H7 (cell line): Measurements from ENCODE around the gene LRRC10. TPM values are rescaled to one million over a fixed set of nuclear protein-coding genes. Genes with fewer than 3 reads are reported as not detected.

Experiments
- DNase-seq: peaks from one replicate; pipeline ENCODE4 v3.0.0; 2012
- H3K27me3 ChIP-seq: 2 replicates; pipeline ENCODE4 v1.6.0; 2011; ENCODE audit warnings: mild to moderate bottlenecking, low read length; ENCODE audit not compliant: control insufficient read depth, insufficient read depth
- H3K36me3 ChIP-seq: replicated peaks from 2 replicates; pipeline ENCODE4 v1.5.1; 2011; ENCODE audit warnings: low read length; ENCODE audit not compliant: control insufficient read depth, insufficient read depth
- H3K4me3 ChIP-seq: 2 replicates; pipeline ENCODE4 v1.5.1; 2011; ENCODE audit warnings: low read depth, mild to moderate bottlenecking, control low read depth, low read length, moderate library complexity; ENCODE audit not compliant: insufficient read depth
- total RNA-seq: library from RNA; depleted of rRNA; stranded (reverse); fragments of >200 nt; shearing (Covaris generic); gene quantifications from 2 replicates; pipeline ENCODE4 v1.2.3, GENCODE V29; 2014; rRNA removed

LRRC10 gene, protein sequence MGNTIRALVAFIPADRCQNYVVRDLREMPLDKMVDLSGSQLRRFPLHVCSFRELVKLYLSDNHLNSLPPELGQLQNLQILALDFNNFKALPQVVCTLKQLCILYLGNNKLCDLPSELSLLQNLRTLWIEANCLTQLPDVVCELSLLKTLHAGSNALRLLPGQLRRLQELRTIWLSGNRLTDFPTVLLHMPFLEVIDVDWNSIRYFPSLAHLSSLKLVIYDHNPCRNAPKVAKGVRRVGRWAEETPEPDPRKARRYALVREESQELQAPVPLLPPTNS
- total RNA-seq, result not detected in 2 replicates

DNA sequence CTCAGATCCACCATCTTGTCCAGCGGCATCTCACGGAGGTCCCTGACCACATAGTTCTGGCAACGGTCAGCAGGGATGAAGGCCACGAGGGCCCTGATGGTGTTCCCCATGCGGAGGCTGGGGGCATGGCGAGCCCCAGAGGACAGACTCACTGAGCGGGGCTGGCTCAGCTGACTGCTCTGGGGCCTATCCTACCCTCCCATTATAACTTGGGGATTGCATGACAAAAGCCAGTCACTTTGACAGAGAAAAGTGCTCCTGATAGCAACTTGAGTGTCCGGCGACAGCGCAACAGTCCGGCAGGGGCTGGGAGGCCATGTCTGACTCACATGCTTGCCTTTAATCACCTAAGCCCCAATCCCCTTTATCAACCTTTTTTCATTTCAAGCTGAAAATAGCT lies at the start of gene LRRC10:
LRRC10 (minus strand) TSS at position 179 of the 400 bp plus-strand sequence; CDS start at position 110, 69 bp downstream.
- DNase-seq, result peak; percentile 33
- no peak within 1 kb of the TSS for H3K4me3 ChIP-seq
- H3K27me3 ChIP-seq, result no peaks in the 10 kb centered on the region
- H3K36me3 ChIP-seq, result no peaks in the 10 kb centered on the region

DNA sequence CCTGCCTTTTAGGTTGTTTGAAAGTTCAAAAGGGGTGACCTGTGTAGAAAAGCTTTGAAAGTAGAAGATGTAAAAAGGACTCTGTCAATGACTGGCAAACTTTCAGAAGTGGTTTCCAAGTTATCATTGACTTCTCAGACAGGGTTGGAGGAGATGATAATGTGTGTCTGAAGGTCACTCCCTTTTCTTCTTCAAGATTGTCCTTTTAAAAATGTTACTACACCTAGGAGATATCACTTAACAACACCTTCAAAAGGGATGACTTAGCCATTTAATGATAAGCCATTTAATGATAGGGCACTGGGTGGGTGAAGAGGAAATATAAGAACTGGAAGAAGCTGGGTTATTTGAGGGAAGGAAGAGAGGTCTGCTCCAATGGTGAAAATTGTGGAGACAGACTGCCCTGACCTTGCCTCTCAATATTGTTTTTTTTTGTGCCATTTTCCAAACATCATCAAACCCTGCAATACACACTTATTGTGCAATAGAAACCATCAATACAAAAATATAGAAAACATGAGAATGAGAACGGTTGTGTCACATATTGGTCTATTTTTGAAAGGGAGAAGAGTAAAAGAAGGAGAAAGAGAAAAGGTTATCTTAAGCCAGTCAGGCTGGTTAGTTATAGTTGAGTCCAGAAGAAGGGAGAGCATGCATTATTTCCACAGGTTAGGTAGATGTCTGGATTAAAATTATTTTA lies 49.6 kb upstream of the LRRC10 start:
- no peak for DNase-seq
- H3K27me3 ChIP-seq, result no peaks in the 10 kb centered on the region
- no peaks in the 10 kb centered on the region for H3K36me3 ChIP-seq
- H3K4me3 ChIP-seq, result no peak overlapping the region

DNA sequence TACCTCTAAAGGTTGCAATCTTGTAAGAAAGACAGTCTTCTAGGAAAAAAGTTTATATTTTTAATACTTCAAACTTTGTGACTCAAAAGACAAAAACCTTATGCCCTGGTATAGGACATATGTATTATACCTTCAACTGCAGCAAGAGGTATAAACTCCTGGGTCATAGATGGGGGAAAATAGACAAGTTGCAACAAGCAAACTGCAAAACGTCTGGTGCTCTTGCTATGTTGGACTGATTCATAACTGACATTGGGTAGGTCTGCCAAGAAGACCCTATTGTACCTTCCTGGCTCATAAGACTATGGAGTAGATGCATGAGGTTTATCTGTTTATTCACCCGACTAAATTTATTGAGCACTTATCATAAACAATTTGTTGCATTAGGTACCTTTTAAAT lies 47.5 kb upstream of the LRRC10 start:
- Histone ChIP-seq H3K27me3 (no peaks in the 10 kb centered on the region), H3K36me3 (no peaks in the 10 kb centered on the region), H3K4me3 (no peak overlapping the region)
- no peak for DNase-seq

DNA sequence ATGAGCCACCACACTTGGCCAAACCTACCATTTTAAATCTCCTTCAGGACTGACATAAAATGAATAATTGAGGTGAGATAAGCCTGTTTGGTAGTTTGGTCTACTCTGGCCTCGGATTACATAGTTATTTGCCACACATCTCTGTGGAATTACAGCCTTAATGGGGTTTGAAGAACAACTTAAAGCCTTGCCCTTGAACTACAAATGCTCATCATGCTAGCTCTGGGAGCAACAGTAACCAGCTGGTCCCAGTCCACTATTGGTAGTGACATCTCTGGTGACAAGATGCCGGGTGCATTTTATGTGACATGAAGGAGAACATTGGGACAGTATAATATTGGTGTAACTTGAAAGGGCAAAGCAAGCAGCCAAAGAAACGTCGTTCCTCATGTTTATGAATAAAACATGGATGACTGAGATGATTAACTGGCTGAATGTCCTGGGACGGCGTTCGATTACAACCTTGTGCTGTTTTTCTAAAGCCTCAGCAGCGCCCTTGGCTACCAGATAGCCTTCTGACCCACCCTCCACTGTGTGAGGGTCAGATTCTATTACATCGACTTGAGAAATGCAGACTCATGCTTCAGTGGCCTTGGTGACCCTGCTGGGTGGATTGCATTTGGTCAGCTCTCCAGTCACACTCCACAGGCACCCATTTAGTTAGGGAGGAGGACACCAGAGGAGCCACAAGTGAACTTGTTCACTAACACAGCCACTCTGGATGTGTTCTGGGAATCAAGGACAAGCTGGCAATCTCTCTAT lies 46.9 kb upstream of the LRRC10 start:
- Histone ChIP-seq H3K36me3 (no peaks in the 10 kb centered on the region), H3K27me3 (no peaks in the 10 kb centered on the region), H3K4me3 (no peak overlapping the region)
- no peak for DNase-seq

DNA sequence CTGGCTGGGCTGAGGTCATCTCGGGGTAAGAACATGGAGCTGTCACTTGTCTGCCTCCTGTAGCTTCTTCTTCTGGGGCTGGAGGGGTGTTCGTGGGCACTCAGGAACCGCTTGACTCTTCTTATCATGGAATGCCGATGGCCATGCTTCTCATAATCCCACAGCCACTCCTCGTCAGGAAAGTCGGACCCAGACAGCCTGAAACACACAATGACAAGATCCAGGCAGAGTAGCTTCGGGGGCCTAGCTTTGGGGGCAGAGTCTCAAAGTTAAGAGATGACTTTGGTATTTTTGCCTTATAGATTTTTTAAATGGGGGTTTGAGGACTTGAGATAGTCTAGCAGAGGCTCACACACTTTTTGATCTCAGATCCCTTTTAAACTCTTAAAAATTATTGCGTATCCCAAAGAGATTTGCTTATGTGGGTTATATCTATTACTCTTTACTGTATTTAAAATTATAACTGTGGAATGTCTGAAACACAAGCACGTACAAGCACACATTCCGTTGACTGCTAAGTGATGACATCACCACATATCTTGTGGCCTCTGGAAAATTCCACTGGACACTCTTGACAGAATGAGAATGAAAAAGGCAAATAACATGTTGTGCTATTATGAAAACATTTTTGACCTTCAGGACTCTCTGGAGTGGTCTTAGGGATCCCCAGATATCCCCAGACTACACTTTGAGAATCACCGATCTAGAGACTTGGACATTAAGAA lies 45.1 kb upstream of the LRRC10 start:
- H3K36me3 ChIP-seq, result no peaks in the 10 kb centered on the region
- no peak for DNase-seq
- no peak overlapping the region for H3K4me3 ChIP-seq
- H3K27me3 ChIP-seq, result no peaks in the 10 kb centered on the region

DNA sequence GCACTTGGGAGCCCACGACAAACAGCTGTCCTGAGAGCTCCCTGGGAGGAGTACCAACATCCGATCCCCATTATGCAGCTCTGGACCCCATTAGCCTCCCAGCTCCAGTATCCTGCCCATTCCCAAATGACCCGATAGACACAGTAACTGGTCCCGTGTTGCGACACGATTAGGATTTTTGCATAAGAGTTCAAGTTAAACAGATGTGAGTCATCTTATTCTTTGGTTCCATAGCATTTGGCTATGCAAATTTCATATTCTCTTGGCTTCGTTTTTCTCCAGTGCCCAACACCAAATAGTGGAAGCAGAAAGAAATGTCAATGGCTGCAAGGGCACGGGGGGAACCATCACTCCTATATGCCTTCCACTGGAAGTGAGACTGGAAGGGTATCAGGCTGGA lies 43.0 kb upstream of the LRRC10 start:
- DNase-seq, result no peak
- Histone ChIP-seq H3K27me3 (no peaks in the 10 kb centered on the region), H3K4me3 (no peak overlapping the region), H3K36me3 (no peaks in the 10 kb centered on the region)

DNA sequence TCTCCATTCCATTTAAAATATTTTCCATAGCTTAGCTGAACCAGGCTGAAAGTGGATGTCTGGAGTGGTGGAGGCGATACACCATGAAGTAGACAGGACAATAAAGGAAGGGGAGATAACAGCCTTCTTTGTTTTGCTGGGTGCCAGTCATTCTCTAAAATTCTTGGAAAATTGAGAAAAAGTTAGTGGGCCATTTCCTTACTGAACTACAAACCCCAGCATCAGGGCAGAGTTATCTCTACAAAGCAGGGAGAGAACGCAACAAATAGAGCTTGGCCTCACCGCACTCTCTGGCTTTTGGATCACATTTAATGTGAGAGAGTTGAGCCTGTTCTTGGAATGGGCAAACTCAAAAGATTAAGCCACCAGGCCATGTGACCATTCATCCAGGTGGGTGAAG lies 41.2 kb upstream of the LRRC10 start:
- Histone ChIP-seq H3K27me3 (no peaks in the 10 kb centered on the region), H3K4me3 (no peak overlapping the region), H3K36me3 (no peaks in the 10 kb centered on the region)
- no peak for DNase-seq

DNA sequence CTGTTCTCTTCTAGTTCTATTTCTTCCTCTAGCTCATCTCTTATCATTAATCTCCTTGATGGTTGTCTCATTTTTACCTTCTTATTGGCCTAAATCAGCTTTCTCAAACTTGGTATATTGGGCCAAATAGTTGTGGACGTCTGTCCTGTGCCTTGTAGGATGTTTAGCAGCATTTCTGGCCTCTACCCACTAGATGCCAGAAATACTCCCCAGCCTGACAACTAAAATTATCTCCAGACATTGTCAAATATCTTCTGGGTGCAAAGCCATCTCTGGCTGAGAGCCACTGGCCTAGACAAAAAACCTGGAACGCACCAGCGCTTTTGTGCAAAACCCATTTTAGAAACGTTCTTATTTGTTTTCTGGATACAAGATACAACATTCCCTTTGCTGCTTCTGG lies 38.8 kb upstream of the LRRC10 start:
- Histone ChIP-seq H3K4me3 (no peak overlapping the region), H3K36me3 (no peaks in the 10 kb centered on the region), H3K27me3 (no peaks in the 10 kb centered on the region)
- DNase-seq, result no peak

DNA sequence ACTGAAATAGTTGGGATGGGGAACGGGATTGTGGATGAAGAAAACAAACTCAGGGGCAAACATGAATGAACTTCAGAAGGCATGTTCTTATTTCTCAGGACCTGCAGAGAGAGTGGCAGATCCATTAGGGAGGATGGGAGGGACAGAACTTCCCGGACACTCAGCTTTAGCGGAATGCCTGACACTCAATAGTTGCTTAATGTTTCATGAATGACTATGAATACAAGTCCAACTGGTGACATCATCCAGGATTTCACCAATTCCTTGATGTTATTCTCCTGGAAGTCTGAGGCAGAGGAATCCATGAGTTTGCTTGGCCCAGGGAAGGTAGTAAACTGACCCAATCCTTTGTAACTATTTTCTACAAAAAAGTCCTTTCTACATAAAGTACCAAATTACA lies 37.8 kb upstream of the LRRC10 start:
- DNase-seq, result no peak
- Histone ChIP-seq H3K4me3 (no peak overlapping the region), H3K36me3 (no peaks in the 10 kb centered on the region), H3K27me3 (no peaks in the 10 kb centered on the region)

DNA sequence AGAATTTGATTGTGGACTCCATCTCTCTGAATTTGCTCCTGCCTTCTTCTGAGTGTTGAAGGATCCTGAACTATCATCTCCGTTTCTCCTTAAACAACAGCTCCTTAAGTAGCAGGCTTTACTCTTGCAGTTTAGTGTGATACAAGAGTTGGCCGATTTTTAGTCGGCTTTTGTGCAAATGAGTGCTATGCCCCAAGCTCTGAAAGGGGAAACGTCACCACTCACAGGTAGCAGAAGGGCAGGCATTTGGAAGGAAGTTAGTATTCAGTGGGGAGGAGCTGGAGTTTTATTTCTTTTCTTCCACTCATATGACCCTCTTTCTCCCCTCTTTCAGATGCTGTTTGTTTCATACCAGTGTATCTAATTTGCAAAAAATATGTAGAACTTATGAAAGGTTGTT lies 36.5 kb upstream of the LRRC10 start:
- DNase-seq, result no peak
- Histone ChIP-seq H3K36me3 (no peaks in the 10 kb centered on the region), H3K27me3 (no peaks in the 10 kb centered on the region), H3K4me3 (no peak overlapping the region)

DNA sequence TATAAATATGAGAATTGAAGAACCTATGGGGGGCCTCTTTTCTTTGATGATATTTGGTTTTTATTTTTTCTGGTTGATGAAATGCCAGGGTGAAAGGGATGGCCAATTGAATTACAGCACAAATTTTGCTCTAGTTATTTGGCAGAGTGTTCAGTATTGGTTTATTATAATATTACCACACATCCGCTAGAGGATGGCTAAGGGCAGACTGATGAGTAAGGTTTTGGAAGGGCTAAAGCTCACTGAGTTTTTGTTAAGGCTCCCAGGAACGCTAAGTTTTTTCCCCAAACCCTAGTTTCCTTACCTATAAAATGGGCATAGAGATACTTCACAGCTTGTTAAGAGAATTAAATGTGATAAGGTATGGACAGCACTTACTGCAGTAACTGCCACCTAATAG lies 34.3 kb upstream of the LRRC10 start:
- no peak overlapping the region for H3K4me3 ChIP-seq
- DNase-seq, result no peak
- H3K27me3 ChIP-seq, result no peaks in the 10 kb centered on the region
- H3K36me3 ChIP-seq, result no peaks in the 10 kb centered on the region

DNA sequence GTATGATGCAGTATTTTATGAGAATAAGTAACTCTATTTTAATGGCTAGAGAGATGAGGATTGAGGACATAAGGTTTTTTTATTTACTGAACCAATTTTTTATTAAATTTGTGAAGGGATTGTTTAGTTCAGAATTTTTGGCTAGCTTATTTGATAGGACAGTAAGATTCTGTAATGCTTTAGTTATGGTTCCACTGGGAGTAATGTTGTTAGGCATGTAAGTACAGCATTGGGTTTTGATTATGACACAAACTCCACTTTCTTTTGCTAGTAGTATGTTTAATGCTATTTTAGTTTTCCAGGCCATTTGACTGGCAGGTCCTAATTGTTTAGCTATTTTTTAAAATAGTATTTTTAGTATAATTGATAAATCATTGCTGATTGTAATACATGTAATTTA lies 33.8 kb upstream of the LRRC10 start:
- no peaks in the 10 kb centered on the region for H3K27me3 ChIP-seq
- no peak for DNase-seq
- H3K36me3 ChIP-seq, result no peaks in the 10 kb centered on the region
- H3K4me3 ChIP-seq, result no peak overlapping the region

DNA sequence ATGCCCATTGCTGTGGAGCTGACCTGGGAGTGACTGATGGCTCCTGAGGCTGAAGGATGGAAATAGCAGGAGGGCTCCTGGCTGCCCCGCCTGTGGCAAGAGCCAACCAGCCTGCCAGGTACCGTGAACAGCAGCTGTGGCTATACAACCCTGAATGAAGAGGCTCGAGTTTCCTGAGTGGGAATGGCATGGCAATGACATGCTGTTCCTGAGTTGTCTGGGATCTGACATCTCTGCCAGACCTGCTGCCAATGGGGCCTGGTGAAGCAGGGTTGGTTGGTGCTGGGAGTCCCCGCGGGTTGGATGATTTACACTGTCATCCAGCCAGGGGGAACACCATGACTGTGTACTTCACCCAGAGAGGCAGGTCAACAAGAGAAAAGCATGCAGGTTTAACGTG lies 31.8 kb upstream of the LRRC10 start:
- Histone ChIP-seq H3K36me3 (no peaks in the 10 kb centered on the region), H3K4me3 (no peak overlapping the region), H3K27me3 (no peaks in the 10 kb centered on the region)
- DNase-seq, result no peak

DNA sequence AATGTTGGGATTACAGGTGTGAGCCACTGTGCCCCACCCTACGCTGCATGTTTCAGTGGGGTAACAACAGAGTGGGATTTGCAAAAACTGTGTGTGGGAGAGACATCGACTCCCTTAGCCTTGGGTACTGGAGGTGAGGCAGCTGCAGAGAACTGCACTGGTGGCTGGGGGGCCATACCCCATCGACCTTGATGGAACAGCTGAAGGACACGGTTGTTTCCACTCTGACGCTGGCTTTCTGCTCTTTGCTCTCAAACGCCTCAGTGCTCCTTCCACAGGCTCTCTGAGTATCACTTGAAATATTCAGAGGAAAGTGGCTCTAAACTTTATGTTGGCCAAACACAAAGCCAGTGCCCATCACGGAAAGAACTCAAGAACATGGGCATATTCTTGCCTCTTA lies 30.8 kb upstream of the LRRC10 start:
- H3K36me3 ChIP-seq, result no peaks in the 10 kb centered on the region
- H3K27me3 ChIP-seq, result no peaks in the 10 kb centered on the region
- DNase-seq, result no peak
- no peak overlapping the region for H3K4me3 ChIP-seq
